Testis (tissue), 3 donors: Measurements from ENCODE around the gene ARID1B. TPM values are rescaled to one million over a fixed set of nuclear protein-coding genes. Genes with fewer than 3 reads are reported as not detected.

Experiments
- DNase-seq: peaks from one replicate; pipeline ENCODE4 v3.0.0-alpha.2; 2019
- H3K27ac ChIP-seq, 2 donors: fragments of 200-600 bp; sonication (generic); one replicate each; pipeline ENCODE4 v1.5.1; 2019
- H3K27me3 ChIP-seq: fragments of 200-600 bp; sonication (generic); one replicate; pipeline ENCODE4 v1.5.1; 2019
- H3K36me3 ChIP-seq: fragments of 200-600 bp; sonication (generic); one replicate; pipeline ENCODE4 v1.5.1; 2017; ENCODE audit warnings: low read depth; ENCODE audit errors: missing control alignments
- H3K4me1 ChIP-seq: fragments of 200-600 bp; sonication (generic); one replicate; pipeline ENCODE4 v1.5.1; 2019
- H3K4me3 ChIP-seq, 2 donors: fragments of 200-600 bp; sonication (generic); one replicate each; pipeline ENCODE4 v1.5.1; 2017 to 2019
- H3K9me3 ChIP-seq: fragments of 200-600 bp; sonication (generic); one replicate; pipeline ENCODE4 v1.5.1; 2017
- POLR2A ChIP-seq: fragments of 450-650 bp; IDR thresholded peaks from one replicate; pipeline ENCODE4 v1.6.1; 2017; ENCODE audit warnings: antibody characterized with exemption, mild to moderate bottlenecking, moderate library complexity
- WGBS, 2 donors: methylation state at CpG; one replicate each; pipeline ENCODE4 v1.1.5; 2018; 5-methylcytosine and 5-hydroxymethylcytosine counted together
- intact Hi-C: fragments of 100-400 bp; cut with DNase I; formaldehyde crosslinking; loops from one replicate; pipeline ENCODE4 v1.15.1; 2023; ENCODE audit warnings: low total_unique reads
- polyA plus RNA-seq: library from polyadenylated mRNA; stranded (reverse); fragments of 350-450 nt; fragmentation: Illumina TruSeq; extraction: RNeasy Lipid Tissue Mini Kit (QIAGEN cat#74804); gene quantifications from one replicate; pipeline ENCODE4 v1.2.3, GENCODE V29; 2014; ENCODE audit warnings: low read depth, low replicate concordance; ENCODE audit not compliant: insufficient read depth
- total RNA-seq, 2 donors: library from RNA; depleted of rRNA; stranded (reverse); fragments of >200 nt; gene quantifications; one replicate each; pipeline ENCODE4 v1.2.3, GENCODE V29; 2016
- TF ChIP-seq, protein P1 (sequence below), 3 experiments: fragments of 450-650 bp in 2 of 3; fragments of 200-600 bp in 1 of 3; sonication (generic) in 1 of 3; IDR thresholded peaks; one replicate each; pipeline ENCODE4 v1.5.1; 2016 to 2019; ENCODE audit warnings: antibody characterized with exemption in 3 of 3, mild to moderate bottlenecking in 2 of 3, moderate library complexity in 1 of 3

The ARID1B gene
- total and polyA plus RNA-seq, 3 donors from 2014 or later, result 26.2 to 126 (median 103) TPM

DNA sequence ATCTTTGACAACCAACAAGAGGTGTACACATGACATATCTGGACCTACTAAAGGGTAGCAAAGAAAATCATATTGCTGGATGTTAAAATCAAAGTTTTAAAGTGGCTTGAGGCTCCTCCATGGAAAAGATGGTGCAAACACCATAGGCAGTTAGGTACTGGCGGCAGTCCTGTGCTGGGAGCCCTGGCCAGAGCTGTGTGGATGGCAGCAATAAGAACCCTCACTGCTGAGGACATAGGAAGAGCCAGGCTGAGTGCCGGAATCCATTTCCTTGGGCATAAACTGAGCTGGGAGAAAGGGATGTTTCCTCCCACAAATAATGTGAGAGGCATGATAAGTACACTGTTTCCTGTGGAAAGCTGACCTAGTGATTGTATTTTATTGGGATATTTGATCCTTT, 89.9 kb downstream of the ARID1B start:
- Histone ChIP-seq H3K4me3 (no peak overlapping the region), H3K27me3 (no peaks in the 10 kb centered on the region), H3K27ac (no peak overlapping the region), H3K9me3 (no peaks in the 10 kb centered on the region), H3K36me3 (no peaks in the 10 kb centered on the region), H3K4me1 (peaks cover 5% of the 10 kb centered on the region)
- DNase-seq, result no peak
- WGBS, 2 donors, result 79 to 94% methylated on average over 2 of the region's 2 CpGs
- intact Hi-C loops, result no loop called here
- TF ChIP-seq, protein P1, sequence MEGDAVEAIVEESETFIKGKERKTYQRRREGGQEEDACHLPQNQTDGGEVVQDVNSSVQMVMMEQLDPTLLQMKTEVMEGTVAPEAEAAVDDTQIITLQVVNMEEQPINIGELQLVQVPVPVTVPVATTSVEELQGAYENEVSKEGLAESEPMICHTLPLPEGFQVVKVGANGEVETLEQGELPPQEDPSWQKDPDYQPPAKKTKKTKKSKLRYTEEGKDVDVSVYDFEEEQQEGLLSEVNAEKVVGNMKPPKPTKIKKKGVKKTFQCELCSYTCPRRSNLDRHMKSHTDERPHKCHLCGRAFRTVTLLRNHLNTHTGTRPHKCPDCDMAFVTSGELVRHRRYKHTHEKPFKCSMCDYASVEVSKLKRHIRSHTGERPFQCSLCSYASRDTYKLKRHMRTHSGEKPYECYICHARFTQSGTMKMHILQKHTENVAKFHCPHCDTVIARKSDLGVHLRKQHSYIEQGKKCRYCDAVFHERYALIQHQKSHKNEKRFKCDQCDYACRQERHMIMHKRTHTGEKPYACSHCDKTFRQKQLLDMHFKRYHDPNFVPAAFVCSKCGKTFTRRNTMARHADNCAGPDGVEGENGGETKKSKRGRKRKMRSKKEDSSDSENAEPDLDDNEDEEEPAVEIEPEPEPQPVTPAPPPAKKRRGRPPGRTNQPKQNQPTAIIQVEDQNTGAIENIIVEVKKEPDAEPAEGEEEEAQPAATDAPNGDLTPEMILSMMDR (IDR thresholded peaks at IDR 0.05), result no peak
- TF ChIP-seq POLR2A, result no peak

DNA sequence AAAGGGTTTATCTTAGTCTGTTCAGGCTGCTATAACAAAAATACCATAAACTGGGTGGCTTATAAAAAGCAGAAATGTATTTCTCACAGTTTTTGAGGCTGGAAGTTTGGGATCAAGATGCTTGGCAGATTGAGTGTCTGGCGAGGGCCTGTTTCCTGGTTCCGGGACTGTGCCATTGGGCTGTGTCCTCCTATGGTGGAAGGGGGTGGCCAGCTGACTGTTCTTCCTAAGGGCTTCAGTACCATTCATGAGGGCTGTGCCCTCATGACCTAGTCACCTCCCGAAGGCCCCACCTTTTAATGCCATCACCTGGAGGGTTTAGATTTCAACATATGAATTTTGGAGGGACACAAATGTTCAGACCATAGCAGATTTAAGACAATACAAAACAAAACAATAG, 91.2 kb downstream of the ARID1B start:
- intact Hi-C loops, result no loop called here
- H3K4me1 ChIP-seq, result peaks cover 5% of the 10 kb centered on the region
- H3K36me3 ChIP-seq, result no peaks in the 10 kb centered on the region
- no peaks in the 10 kb centered on the region for H3K9me3 ChIP-seq
- no peak for DNase-seq
- WGBS, 2 donors, result 90 to 98% methylated on average over 3 of the region's 3 CpGs
- H3K4me3 ChIP-seq, result no peak overlapping the region
- TF ChIP-seq, protein P1 (IDR thresholded peaks at IDR 0.05), result no peak
- no peak for TF ChIP-seq POLR2A
- H3K27ac ChIP-seq, result no peak overlapping the region
- H3K27me3 ChIP-seq, result no peaks in the 10 kb centered on the region

DNA sequence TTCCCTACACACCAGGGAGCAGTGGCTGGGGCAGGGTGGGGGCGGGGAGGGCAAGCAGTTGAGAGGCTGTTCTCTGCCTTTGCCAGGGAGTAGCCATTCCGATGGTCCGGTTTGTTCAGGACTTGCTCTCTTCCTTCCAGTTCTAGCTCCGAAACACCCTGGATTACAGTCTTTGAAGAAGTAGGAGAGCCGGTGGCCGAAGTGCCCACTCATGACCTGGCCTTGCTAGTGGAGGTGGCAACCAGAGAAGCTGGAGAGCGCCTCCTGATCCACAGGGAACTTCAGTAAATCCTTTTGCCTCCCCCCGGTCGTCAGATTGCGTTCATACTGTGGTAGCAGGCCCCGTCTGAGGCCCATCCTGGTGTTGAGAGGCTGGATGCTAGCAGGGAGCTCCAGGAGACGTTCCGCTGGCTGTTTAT, 92.8 kb downstream of the ARID1B start:
- no peaks in the 10 kb centered on the region for H3K9me3 ChIP-seq
- intact Hi-C loops, result no loop called here
- peaks cover 5% of the 10 kb centered on the region for H3K4me1 ChIP-seq
- H3K27ac ChIP-seq, result no peak overlapping the region
- WGBS, 2 donors, result 72 to 86% methylated on average over 4 to 13 of the region's 13 CpGs
- TF ChIP-seq, protein P1 (IDR thresholded peaks at IDR 0.05), result no peak
- TF ChIP-seq POLR2A, result no peak
- no peak for DNase-seq
- H3K27me3 ChIP-seq, result no peaks in the 10 kb centered on the region
- no peak overlapping the region for H3K4me3 ChIP-seq
- no peaks in the 10 kb centered on the region for H3K36me3 ChIP-seq

DNA sequence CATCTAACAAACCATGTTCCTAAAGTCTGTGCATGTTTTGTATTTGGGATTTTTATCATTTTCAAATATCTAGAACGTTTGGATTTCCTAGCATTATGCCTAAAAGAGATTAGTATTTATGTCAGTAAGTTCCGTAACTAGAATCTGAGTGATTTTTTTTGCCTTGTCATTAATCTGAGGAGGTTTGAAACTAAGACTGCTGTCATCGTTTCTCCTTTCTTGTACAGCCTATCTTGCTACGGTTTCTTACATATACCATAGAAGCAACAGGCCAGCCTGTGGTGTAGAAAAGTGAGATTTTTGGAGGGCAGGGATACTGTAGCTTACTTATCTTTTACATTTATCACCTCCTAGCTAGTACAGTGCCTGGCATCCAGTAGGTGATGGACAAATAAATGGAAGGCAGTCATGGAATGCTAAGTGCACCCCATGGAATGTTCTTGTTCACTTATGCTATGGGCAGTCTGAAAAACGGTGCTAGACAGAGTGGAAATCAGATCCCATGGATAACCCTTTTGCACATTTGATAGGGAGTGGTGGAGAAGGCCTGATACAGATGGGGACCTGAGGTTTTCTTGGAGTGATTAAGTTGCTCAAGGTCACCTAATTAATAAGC, 93.9 kb downstream of the ARID1B start:
- intact Hi-C loops, result no loop called here
- Histone ChIP-seq H3K27ac (no peak overlapping the region), H3K4me3 (no peak overlapping the region), H3K9me3 (no peaks in the 10 kb centered on the region), H3K36me3 (no peaks in the 10 kb centered on the region), H3K27me3 (no peaks in the 10 kb centered on the region), H3K4me1 (peaks cover 5% of the 10 kb centered on the region)
- 68 to 73% methylated on average over 5 of the region's 5 CpGs for WGBS, 2 donors
- TF ChIP-seq, protein P1 (IDR thresholded peaks at IDR 0.05), result no peak
- no peak for TF ChIP-seq POLR2A
- DNase-seq, result no peak

DNA sequence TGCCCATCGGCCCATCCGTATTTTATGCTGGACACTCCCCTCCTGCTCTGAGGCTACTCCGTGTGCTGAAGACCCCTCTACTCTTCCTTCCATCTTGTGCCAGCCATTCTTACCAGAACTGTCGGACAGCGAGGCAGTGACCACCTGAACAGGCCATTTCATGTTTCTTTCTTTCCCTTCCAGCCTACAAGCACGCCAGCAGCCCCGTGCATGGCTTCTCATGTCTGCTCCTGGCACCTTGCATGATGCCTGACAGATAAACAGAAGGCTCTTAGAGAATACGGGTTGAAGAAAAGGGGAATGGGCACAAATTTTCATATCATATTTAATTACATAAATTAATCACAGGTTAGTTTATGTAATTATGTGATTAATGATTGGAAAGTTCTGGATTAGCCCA, 95.7 kb downstream of the ARID1B start:
- intact Hi-C loops, result no loop called here
- H3K27ac ChIP-seq, result no peak overlapping the region
- no peak overlapping the region for H3K4me3 ChIP-seq
- no peaks in the 10 kb centered on the region for H3K4me1 ChIP-seq
- no peak for DNase-seq
- H3K9me3 ChIP-seq, result no peaks in the 10 kb centered on the region
- WGBS, 2 donors, result 95 to 96% methylated on average over 8 of the region's 8 CpGs
- H3K27me3 ChIP-seq, result no peaks in the 10 kb centered on the region
- H3K36me3 ChIP-seq, result no peaks in the 10 kb centered on the region
- TF ChIP-seq POLR2A, result no peak
- TF ChIP-seq, protein P1 (IDR thresholded peaks at IDR 0.05), result no peak
